ENCODE data around the gene ARPC1A.

DNA sequence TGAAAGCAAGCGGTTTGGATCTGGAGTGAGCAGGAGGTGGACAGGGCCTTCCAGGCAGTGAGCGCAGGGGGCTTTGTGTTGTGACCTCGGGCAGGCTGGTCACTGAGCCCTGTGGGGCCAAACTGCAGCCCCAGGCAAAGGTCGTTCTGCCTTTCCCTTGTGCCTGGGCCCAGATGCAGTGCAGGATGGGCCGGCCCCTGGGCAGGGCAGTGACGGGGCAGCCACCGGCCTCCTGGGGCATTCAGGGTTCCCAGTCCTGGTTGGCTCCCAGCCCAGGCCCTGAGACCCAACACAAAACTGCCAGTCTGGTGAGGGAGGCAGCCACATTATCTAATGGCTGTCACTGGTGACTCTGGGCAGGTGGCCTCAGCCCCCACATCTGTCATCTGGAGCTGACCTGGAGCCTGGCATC, 56.0 kb downstream of the ARPC1A start:
- TF ChIP-seq CTCF (IDR thresholded peaks at IDR 0.05 in 8 of 11, conservative IDR thresholded peaks at IDR 0.05 in 3 of 11) (no peak), POLR2A (IDR thresholded peaks at IDR 0.05) (no peak), POLR2AphosphoS5 (IDR thresholded peaks at IDR 0.05) (peak in 2 of 3 donors; percentile 4 to 59)

All from spleen (tissue), 7 donors.